ENCODE data around the gene LONRF3. TPM values are rescaled to one million over a fixed set of nuclear protein-coding genes. Genes with fewer than 3 reads are reported as not detected.

LONRF3 gene
- total and polyA plus RNA-seq, 2 of the 13 experiments (the other 11 are each of a cell fraction or from before 2014, with no cell fraction given) = 4.8 to 11.6 TPM

DNA sequence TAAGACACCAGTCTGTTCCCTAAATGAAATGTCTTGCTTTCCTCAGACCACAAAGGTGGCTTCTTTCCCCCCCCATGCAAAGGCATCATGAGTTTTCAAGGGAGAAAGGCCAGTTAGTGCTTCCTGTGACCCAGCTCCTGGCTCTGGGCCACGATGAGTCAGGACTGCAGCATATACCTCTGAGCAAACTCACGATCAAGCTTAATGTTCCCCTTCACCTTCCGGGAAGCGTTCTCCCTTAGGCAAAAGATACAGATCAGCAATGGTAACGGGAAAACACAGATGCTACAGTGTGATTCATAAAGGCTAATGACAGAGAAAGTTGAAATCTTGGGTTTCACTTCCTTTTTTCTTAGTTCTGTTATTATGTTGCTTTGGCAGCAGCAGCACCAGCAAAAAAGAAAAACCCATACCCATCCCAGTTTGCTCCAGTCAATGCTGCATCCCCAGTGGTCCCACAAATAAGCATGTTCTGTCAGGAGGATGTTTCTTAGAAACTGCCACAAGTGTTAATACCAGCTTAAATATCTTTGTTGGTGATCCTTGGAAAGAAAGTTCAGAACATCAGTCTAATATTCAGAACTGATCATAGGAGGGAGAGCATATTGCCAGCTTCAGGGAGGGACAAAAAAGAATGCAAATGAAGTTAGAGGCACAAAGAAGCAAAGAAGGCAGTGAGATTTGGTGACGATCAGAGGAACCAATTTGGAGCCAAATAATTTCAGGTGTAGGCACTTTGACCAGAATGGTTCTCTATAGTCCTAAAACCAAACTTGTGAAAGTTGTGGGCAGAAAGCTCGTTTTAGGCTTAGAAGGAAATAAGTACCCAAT, 41.2 kb downstream of the LONRF3 start (continued):
- TF ChIP-seq, protein P1, sequence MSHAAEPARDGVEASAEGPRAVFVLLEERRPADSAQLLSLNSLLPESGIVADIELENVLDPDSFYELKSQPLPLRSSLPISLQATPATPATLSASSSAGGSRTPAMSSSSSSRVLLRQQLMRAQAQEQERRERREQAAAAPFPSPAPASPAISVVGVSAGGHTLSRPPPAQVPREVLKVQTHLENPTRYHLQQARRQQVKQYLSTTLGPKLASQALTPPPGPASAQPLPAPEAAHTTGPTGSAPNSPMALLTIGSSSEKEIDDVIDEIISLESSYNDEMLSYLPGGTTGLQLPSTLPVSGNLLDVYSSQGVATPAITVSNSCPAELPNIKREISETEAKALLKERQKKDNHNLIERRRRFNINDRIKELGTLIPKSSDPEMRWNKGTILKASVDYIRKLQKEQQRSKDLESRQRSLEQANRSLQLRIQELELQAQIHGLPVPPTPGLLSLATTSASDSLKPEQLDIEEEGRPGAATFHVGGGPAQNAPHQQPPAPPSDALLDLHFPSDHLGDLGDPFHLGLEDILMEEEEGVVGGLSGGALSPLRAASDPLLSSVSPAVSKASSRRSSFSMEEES (CRISPR knock-in tag; IDR thresholded peaks at IDR 0.05) = no peak
- TF ChIP-seq RFX3 (CRISPR knock-in tag; IDR thresholded peaks at IDR 0.05) (no peak), ZNF430 (CRISPR knock-in tag; IDR thresholded peaks at IDR 0.05) (no peak), ZNF180 (CRISPR knock-in tag; IDR thresholded peaks at IDR 0.05; ENCODE audit: borderline replicate concordance, low read depth) (no peak), ZSCAN25 (CRISPR knock-in tag; IDR thresholded peaks at IDR 0.05) (no peak), ZNF761 (CRISPR knock-in tag; conservative IDR thresholded peaks at IDR 0.05) (no peak), ZNF780A (CRISPR knock-in tag; IDR thresholded peaks at IDR 0.05) (no peak), ATF7-NPFF (CRISPR knock-in tag; IDR thresholded peaks at IDR 0.05; ENCODE audit: low read depth) (no peak)

DNA sequence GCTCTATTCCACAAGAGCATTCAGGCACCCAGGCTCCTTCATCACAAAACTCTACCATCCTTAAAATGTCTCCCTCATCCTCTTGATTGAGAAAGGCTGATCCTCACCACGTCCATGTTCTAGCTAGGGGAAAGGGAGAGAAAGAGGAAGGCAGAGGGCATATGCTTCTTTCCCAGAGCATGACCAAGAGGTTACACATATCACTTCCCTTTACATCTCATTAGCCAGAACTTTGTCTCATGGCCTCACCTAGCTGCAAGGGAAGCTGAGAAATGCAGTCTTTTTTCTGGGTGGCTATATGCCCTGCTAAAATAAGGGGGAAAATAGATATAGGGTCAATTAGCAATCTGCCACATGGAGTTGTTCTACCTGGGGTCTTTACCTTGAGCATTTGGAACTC, 42.7 kb downstream of the LONRF3 start:
- H3K27me3 ChIP-seq (ENCODE audit: control insufficient read depth in 1 of 2, insufficient read depth in 2 of 2, low read length in 2 of 2) = no peaks in the 10 kb centered on the region
- TF ChIP-seq U2AF1 (optimal IDR thresholded peaks at IDR 0.05; ENCODE audit: low read depth, low read length) (no peak), FIP1L1 (IDR thresholded peaks at IDR 0.05; ENCODE audit: borderline replicate concordance, insufficient read depth, low read depth, low read length) (no peak), NPAS2 (CRISPR knock-in tag; IDR thresholded peaks at IDR 0.05; ENCODE audit: borderline replicate concordance) (no peak), AGO2 (optimal IDR thresholded peaks at IDR 0.05; ENCODE audit: low read depth, low read length) (no peak), BHLHE40 (IDR thresholded peaks at IDR 0.05; ENCODE audit: low read length) (no peak), ZMYM4 (CRISPR knock-in tag; IDR thresholded peaks at IDR 0.05) (no peak), ZFP41 (CRISPR knock-in tag; IDR thresholded peaks at IDR 0.05; ENCODE audit: borderline replicate concordance) (no peak), SNAPC2 (CRISPR knock-in tag; IDR thresholded peaks at IDR 0.05) (no peak), BCL6 (CRISPR knock-in tag; IDR thresholded peaks at IDR 0.05) (no peak), TCF7L2 (IDR thresholded peaks at IDR 0.05; ENCODE audit: low read depth, low read length) (no peak)
- TF ChIP-seq, protein P2, sequence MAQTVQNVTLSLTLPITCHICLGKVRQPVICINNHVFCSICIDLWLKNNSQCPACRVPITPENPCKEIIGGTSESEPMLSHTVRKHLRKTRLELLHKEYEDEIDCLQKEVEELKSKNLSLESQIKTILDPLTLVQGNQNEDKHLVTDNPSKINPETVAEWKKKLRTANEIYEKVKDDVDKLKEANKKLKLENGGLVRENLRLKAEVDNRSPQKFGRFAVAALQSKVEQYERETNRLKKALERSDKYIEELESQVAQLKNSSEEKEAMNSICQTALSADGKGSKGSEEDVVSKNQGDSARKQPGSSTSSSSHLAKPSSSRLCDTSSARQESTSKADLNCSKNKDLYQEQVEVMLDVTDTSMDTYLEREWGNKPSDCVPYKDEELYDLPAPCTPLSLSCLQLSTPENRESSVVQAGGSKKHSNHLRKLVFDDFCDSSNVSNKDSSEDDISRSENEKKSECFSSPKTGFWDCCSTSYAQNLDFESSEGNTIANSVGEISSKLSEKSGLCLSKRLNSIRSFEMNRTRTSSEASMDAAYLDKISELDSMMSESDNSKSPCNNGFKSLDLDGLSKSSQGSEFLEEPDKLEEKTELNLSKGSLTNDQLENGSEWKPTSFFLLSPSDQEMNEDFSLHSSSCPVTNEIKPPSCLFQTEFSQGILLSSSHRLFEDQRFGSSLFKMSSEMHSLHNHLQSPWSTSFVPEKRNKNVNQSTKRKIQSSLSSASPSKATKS (CRISPR knock-in tag; IDR thresholded peaks at IDR 0.05) = no peak
- TF ChIP-seq, protein P3, sequence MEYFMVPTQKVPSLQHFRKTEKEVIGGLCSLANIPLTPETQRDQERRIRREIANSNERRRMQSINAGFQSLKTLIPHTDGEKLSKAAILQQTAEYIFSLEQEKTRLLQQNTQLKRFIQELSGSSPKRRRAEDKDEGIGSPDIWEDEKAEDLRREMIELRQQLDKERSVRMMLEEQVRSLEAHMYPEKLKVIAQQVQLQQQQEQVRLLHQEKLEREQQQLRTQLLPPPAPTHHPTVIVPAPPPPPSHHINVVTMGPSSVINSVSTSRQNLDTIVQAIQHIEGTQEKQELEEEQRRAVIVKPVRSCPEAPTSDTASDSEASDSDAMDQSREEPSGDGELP (IDR thresholded peaks at IDR 0.05; ENCODE audit: borderline replicate concordance, low read depth) = no peak
- FAIRE-seq = no peak
- H4K20me1 ChIP-seq (ENCODE audit: insufficient read depth, low read length) = no peaks in the 10 kb centered on the region
- peaks cover 8 to 32% of the 10 kb centered on the region in 2 experiments; a peak in 4 of 5 replicates for H3K36me3 ChIP-seq (replicated peaks in 1 of 2; ENCODE audit: control insufficient read depth in 1 of 2, insufficient read depth in 2 of 2, low read length in 2 of 2)
- H3K4me2 ChIP-seq (ENCODE audit: low read depth, low read length) = no peak overlapping the region
- no peak overlapping the region for H2AFZ ChIP-seq (ENCODE audit: low read length)
- in situ Hi-C loops (cut with HindIII; ENCODE audit: extremely low pct_ligation_motif_present, low pct_unique_long_range_greater_than_20kb) (no loop called here), intact Hi-C loops (cut with micrococcal nuclease; ENCODE audit: unreplicated experiment) (no loop called here)
- H3K9ac ChIP-seq (ENCODE audit: insufficient read depth, low read depth, low read length) = no peak overlapping the region
- no CpG with 5 or more reads among the region's 1 CpG for WGBS (ENCODE audit: low lambda C conversion rate)
- no peaks in the 10 kb centered on the region for H3K4me1 ChIP-seq (ENCODE audit: insufficient read depth, low read length)
- no peak overlapping the region for H3K27ac ChIP-seq (ENCODE audit: extremely low read length, insufficient read depth, low read length)
- H3K79me2 ChIP-seq (ENCODE audit: insufficient read depth, low read length) = no peaks in the 10 kb centered on the region
- no TSS peak for BruUV-seq (replicated peaks)
- no peak for DNase-seq (ENCODE audit: low spot score)
- no peaks in the 10 kb centered on the region for H3K9me3 ChIP-seq (ENCODE audit: low read length)
- ChIA-PET POLR2A (no interaction called here), CTCF (ENCODE audit: low intra/inter-chr PET ratio, low total read pairs) (no interaction called here)
- H3K4me3 ChIP-seq (replicated peaks in 1 of 3; ENCODE audit: insufficient read depth in 1 of 3, low read depth in 2 of 3, low read length in 3 of 3) = no peak overlapping the region
- ATAC-seq = no peak

Measured in HepG2 (cell line).